Kidney capillary endothelial cell (primary cell): Measurements from ENCODE around the gene MCEMP1.
"Not testable (repeated sequence)": the region's sequence is repeated elsewhere in the genome, so short reads cannot be mapped to it uniquely, and the experiment has no call there.

ENCODE experiments used
- DNase-seq: peaks from one replicate; pipeline ENCODE4 v3.0.0-alpha.2; 2018; ENCODE audit warnings: low spot score

Gene MCEMP1

GRCh38 chr19:7643629-7644549 is 33.0 kb upstream of the MCEMP1 start:
- not testable (repeated sequence) for DNase-seq

- no peak for DNase-seq
These were observed 32.4 kb upstream of the MCEMP1 start for GRCh38 chr19:7644550-7644877.

GRCh38 chr19:7645163-7645562 is 31.7 kb upstream of the MCEMP1 start:
- DNase-seq = no peak

GRCh38 chr19:7645656-7646425 is 31.0 kb upstream of the MCEMP1 start:
- no peak for DNase-seq

- DNase-seq = no peak
These were observed 30.5 kb upstream of the MCEMP1 start for GRCh38 chr19:7646426-7646700.

GRCh38 chr19:7647156-7647555 is 29.7 kb upstream of the MCEMP1 start:
- DNase-seq = no peak

GRCh38 chr19:7648265-7649014 is 28.4 kb upstream of the MCEMP1 start:
- no peak for DNase-seq

- no peak for DNase-seq
These were observed 26.7 kb upstream of the MCEMP1 start for GRCh38 chr19:7650148-7650547.

GRCh38 chr19:7652061-7652641 is 24.7 kb upstream of the MCEMP1 start:
- peak; percentile 55 for DNase-seq

- no peak for DNase-seq
These were observed 22.5 kb upstream of the MCEMP1 start for GRCh38 chr19:7654401-7654800.

GRCh38 chr19:7655581-7655980 is 21.3 kb upstream of the MCEMP1 start:
- peak; percentile 55 for DNase-seq

GRCh38 chr19:7657131-7657751 is 19.6 kb upstream of the MCEMP1 start:
- no peak for DNase-seq

- DNase-seq = no peak
These were observed 18.6 kb upstream of the MCEMP1 start for GRCh38 chr19:7658219-7658686.

GRCh38 chr19:7661744-7662538 is 14.9 kb upstream of the MCEMP1 start:
- DNase-seq = no peak

GRCh38 chr19:7662657-7663056 is 14.2 kb upstream of the MCEMP1 start:
- DNase-seq = no peak

GRCh38 chr19:7663706-7664105 is 13.2 kb upstream of the MCEMP1 start:
- DNase-seq = no peak

GRCh38 chr19:7665076-7665475 is 11.8 kb upstream of the MCEMP1 start:
- no peak for DNase-seq

GRCh38 chr19:7668842-7669241 is 8.0 kb upstream of the MCEMP1 start, which contains the start of gene RETN:
Gene RETN, plus strand, starts transcription at chr19:7669049. Its CDS starts 278 bp downstream, at chr19:7669327.
- no peak for DNase-seq

- no peak for DNase-seq
These were observed 7.2 kb upstream of the MCEMP1 start for GRCh38 chr19:7669641-7670040.

GRCh38 chr19:7670150-7670783 is 6.6 kb upstream of the MCEMP1 start:
- no peak for DNase-seq
